Measurements from ENCODE around the gene RBSN.

DNA sequence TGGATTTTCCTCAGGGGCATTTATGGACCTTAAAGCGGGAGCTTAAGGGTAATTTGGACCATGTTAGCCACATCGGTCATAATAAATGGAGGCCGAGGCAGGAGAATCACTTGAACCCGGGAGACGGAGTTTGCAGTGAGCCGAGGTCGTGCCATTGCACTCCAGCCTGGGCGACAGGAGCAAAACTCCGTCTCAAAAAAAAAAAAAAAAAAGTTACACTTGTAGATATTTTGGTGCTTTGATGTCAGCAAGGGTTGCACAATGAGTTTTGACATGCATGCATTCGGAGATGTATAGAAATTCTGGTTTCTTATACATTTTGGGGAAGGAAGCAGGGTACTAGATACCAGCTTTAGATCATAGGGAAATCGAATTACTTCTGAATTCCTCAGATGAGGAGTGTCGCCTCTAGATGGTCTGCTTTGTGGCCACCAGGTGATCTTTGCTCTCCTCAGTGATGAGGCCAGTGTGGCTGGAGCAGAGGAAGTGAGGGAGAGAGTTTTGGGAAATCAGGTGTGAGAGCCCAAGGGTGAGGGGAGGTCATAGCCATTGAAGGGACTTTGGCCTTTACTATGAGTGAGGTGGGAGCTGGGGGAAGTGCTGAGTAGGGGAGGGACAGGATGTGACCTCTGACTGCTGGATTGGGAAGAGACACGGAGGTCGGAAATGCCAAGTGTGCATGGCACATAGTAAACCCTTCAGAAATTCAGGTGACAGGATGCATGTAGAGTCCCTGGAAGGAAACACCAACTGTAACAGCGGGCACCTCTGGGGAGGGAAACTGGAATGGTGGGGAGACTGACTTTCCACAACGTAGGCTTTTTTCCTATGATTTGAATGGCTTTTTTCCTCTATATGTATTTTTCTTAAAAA is 8.4 kb upstream of the RBSN start:
- TF ChIP-seq, protein P1, sequence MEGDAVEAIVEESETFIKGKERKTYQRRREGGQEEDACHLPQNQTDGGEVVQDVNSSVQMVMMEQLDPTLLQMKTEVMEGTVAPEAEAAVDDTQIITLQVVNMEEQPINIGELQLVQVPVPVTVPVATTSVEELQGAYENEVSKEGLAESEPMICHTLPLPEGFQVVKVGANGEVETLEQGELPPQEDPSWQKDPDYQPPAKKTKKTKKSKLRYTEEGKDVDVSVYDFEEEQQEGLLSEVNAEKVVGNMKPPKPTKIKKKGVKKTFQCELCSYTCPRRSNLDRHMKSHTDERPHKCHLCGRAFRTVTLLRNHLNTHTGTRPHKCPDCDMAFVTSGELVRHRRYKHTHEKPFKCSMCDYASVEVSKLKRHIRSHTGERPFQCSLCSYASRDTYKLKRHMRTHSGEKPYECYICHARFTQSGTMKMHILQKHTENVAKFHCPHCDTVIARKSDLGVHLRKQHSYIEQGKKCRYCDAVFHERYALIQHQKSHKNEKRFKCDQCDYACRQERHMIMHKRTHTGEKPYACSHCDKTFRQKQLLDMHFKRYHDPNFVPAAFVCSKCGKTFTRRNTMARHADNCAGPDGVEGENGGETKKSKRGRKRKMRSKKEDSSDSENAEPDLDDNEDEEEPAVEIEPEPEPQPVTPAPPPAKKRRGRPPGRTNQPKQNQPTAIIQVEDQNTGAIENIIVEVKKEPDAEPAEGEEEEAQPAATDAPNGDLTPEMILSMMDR (IDR thresholded peaks at IDR 0.05) = no peak
- TF ChIP-seq POLR2A (IDR thresholded peaks at IDR 0.05) (no peak), EP300 (IDR thresholded peaks at IDR 0.05) (no peak)

All from gastroesophageal sphincter (tissue), 3 donors.